KMS-11 (cell line): ENCODE measurements around the gene BBS1.

ENCODE experiments used
- H2AFZ ChIP-seq: fragments of 200-600 bp; sonication (generic); 2 replicates; pipeline ENCODE4 v1.6.1; 2016; ENCODE audit warnings: antibody characterized with exemption, mixed run types, low read depth
- H3K27ac ChIP-seq: fragments of 200-600 bp; sonication (generic); 2 replicates; pipeline ENCODE4 v1.6.1; 2016; ENCODE audit warnings: mild to moderate bottlenecking, mixed run types
- H3K27me3 ChIP-seq: fragments of 200-600 bp; sonication (generic); 2 replicates; pipeline ENCODE4 v1.6.1; 2017; ENCODE audit warnings: mild to moderate bottlenecking, low read depth, mixed run types, moderate library complexity; ENCODE audit not compliant: insufficient read depth
- H3K36me3 ChIP-seq: fragments of 200-600 bp; sonication (generic); 2 replicates; pipeline ENCODE4 v1.6.1; 2017; ENCODE audit warnings: mild to moderate bottlenecking, mixed run types; ENCODE audit not compliant: insufficient read depth
- H3K4me1 ChIP-seq: fragments of 200-600 bp; sonication (generic); 2 replicates; pipeline ENCODE4 v1.6.1; 2016; ENCODE audit warnings: mild to moderate bottlenecking, low read depth, mixed run types; ENCODE audit not compliant: poor library complexity, severe bottlenecking
- H3K4me2 ChIP-seq: fragments of 200-600 bp; sonication (generic); 2 replicates; pipeline ENCODE4 v1.7.0; 2016; ENCODE audit warnings: mild to moderate bottlenecking, mixed run types
- H3K4me3 ChIP-seq: fragments of 200-600 bp; sonication (generic); IDR thresholded peaks from 2 replicates; pipeline ENCODE4 v1.6.1; 2017; ENCODE audit warnings: low read depth, low read length, mixed read lengths; ENCODE audit not compliant: insufficient read depth
- H3K79me2 ChIP-seq: fragments of 200-600 bp; sonication (generic); 2 replicates; pipeline ENCODE4 v1.6.1; 2016; ENCODE audit warnings: low read depth, mixed run types; ENCODE audit not compliant: insufficient read depth
- H3K9ac ChIP-seq: fragments of 200-600 bp; sonication (generic); 2 replicates; pipeline ENCODE4 v1.6.1; 2016; ENCODE audit warnings: mild to moderate bottlenecking, mixed run types
- H4K20me1 ChIP-seq: fragments of 200-600 bp; sonication (generic); 2 replicates; pipeline ENCODE4 v1.6.1; 2016; ENCODE audit warnings: mild to moderate bottlenecking, mixed run types; ENCODE audit not compliant: insufficient read depth
- CTCF ChIP-seq: fragments of 200-600 bp; sonication (generic); conservative IDR thresholded peaks from 2 replicates; pipeline ENCODE4 v1.6.1; 2017; ENCODE audit warnings: low read depth, mild to moderate bottlenecking, antibody characterized with exemption, low read length, moderate library complexity, mixed read lengths

Gene BBS1

DNA sequence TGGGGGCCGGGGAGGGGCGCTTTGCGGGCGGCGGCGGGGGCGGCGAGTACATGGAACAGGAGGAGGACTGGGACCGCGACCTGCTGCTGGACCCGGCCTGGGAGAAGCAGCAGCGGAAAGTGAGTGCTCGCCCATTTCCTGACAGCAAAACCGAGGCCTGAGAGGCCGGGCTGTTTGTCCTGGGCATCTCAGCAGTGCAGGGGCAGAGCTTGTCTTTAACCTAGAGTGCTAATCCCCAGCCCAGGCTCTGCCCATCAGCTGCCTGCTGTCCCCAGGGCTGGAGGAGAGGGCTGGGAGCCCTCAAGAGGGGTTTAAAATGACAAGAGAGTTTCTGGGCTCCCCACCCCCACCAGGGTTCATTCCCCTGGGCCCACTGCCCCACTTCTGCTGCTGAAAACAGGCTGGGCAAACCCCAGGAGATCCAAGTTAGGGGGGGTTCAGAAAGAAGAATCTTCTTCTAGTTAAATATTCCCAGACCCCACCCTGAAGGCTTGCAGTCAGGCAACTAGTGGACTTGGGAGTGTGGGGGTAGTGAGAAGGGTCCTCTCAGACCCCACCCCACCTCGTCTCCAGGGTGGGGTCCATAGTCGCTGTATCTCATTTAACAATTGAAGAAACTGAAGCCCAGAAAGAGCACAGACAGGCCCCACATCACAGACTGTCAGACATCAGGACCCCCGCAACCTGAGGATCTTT lies 36.7 kb downstream of the BBS1 start:
- H3K27me3 ChIP-seq: peaks cover 6% of the 10 kb centered on the region
- H3K4me3 ChIP-seq: no peak overlapping the region
- no peaks in the 10 kb centered on the region for H3K36me3 ChIP-seq
- no peak overlapping the region for H3K27ac ChIP-seq
- H3K79me2 ChIP-seq: no peaks in the 10 kb centered on the region
- H3K9ac ChIP-seq: no peak overlapping the region
- no peak for TF ChIP-seq CTCF
- H3K4me1 ChIP-seq: peaks cover 17% of the 10 kb centered on the region
- no peak overlapping the region; the same call in 1 of the 2 replicates for H3K4me2 ChIP-seq
- no peaks in the 10 kb centered on the region for H4K20me1 ChIP-seq
- H2AFZ ChIP-seq: no peak overlapping the region

- no peak for TF ChIP-seq CTCF
- H3K79me2 ChIP-seq: no peaks in the 10 kb centered on the region
- no peaks in the 10 kb centered on the region for H4K20me1 ChIP-seq
- peaks cover 6% of the 10 kb centered on the region for H3K27me3 ChIP-seq
- H3K27ac ChIP-seq: no peak overlapping the region
- no peak overlapping the region for H3K9ac ChIP-seq
- H3K4me3 ChIP-seq: no peak overlapping the region
- H3K4me1 ChIP-seq: peaks cover 17% of the 10 kb centered on the region
- no peak overlapping the region for H2AFZ ChIP-seq
- no peak overlapping the region for H3K4me2 ChIP-seq
- H3K36me3 ChIP-seq: no peaks in the 10 kb centered on the region
Observed at GRCh38 chr11:66547662-66548009, 37.2 kb downstream of the BBS1 start.

DNA sequence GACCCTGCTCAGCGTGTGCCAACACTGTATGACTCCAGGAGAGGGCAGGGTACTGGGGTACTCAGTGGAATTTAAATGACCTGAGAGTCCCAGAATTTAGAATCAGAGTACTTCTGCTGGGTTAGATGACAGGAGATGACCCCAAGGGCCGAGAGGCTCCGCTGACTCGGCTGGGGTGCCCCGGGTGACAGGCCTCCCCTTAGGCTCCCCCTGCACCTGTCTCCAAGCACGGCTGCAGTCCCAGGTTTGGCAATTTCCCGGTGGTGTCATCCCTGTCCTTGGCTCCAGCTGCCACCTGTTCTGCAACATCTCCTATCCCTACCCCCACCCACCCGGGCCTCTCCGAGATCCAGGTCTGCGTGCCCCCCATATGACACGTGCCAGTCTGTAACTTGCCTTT lies 37.6 kb downstream of the BBS1 start:
- no peak overlapping the region for H3K4me3 ChIP-seq

GRCh38 chr11:66548774-66549630 lies 38.6 kb downstream of the BBS1 start:
- H4K20me1 ChIP-seq: no peaks in the 10 kb centered on the region
- peaks cover 17% of the 10 kb centered on the region for H3K4me1 ChIP-seq
- H3K4me2 ChIP-seq: no peak overlapping the region
- no peak overlapping the region for H2AFZ ChIP-seq
- H3K79me2 ChIP-seq: no peaks in the 10 kb centered on the region
- H3K27ac ChIP-seq: no peak overlapping the region
- no peaks in the 10 kb centered on the region for H3K36me3 ChIP-seq
- no peak for TF ChIP-seq CTCF
- no peak overlapping the region for H3K4me3 ChIP-seq
- no peak overlapping the region for H3K9ac ChIP-seq
- H3K27me3 ChIP-seq: peaks cover 6% of the 10 kb centered on the region

More for the DNA sequence above, 37.6 kb downstream of the BBS1 start:
- Histone ChIP-seq H3K4me2 (no peak overlapping the region), H3K79me2 (no peaks in the 10 kb centered on the region), H4K20me1 (no peaks in the 10 kb centered on the region), H3K9ac (no peak overlapping the region), H2AFZ (no peak overlapping the region), H3K27ac (no peak overlapping the region), H3K36me3 (no peaks in the 10 kb centered on the region), H3K4me1 (peaks cover 17% of the 10 kb centered on the region), H3K27me3 (peaks cover 6% of the 10 kb centered on the region)
- no peak for TF ChIP-seq CTCF
